ENCODE results near the gene ZMAT5.
A peak's percentile ranks its signal among the peaks of the same experiment; 100 is the strongest.

Gene ZMAT5

GRCh38 chr22:29723766-29724165 is 43.0 kb downstream of the ZMAT5 start:
- Histone ChIP-seq H4K20me1 (peaks cover 52% of the 10 kb centered on the region; the same call in 1 of the 2 replicates), H3K4me1 (peaks cover 15% of the 10 kb centered on the region; the same call in 1 of the 2 replicates), H3K36me3 (no peaks in the 10 kb centered on the region), H3K4me2 (no peak overlapping the region), H3K9me3 (no peaks in the 10 kb centered on the region), H3K27ac (no peak overlapping the region), H3K27me3 (peaks cover 65% of the 10 kb centered on the region), H3K9ac (no peak overlapping the region), H3K4me3 (no peak overlapping the region)
- no peak for TF ChIP-seq Cebpa-rat (IDR thresholded peaks at IDR 0.05)

GRCh38 chr22:29722587-29722986 is 44.2 kb downstream of the ZMAT5 start:
- Histone ChIP-seq H3K27ac (no peak overlapping the region), H3K36me3 (no peaks in the 10 kb centered on the region), H3K27me3 (peaks cover 77% of the 10 kb centered on the region), H3K4me1 (peaks cover 15% of the 10 kb centered on the region; the same call in 1 of the 2 replicates), H3K9me3 (no peaks in the 10 kb centered on the region), H3K4me2 (no peak overlapping the region), H3K4me3 (no peak overlapping the region), H3K9ac (no peak overlapping the region), H4K20me1 (peaks cover 64% of the 10 kb centered on the region; the same call in 1 of the 2 replicates)
- no peak for TF ChIP-seq Cebpa-rat (IDR thresholded peaks at IDR 0.05)

- no peaks in the 10 kb centered on the region for H3K9me3 ChIP-seq
- H4K20me1 ChIP-seq: peaks cover 68% of the 10 kb centered on the region; the same call in 1 of the 2 replicates
- no peak overlapping the region for H3K4me3 ChIP-seq
These were observed 44.7 kb downstream of the ZMAT5 start for GRCh38 chr22:29722151-29722550.

GRCh38 chr22:29720811-29721323 is 45.9 kb downstream of the ZMAT5 start:
- Histone ChIP-seq H3K36me3 (no peaks in the 10 kb centered on the region), H3K4me3 (no peak overlapping the region), H3K4me2 (peak overlapping the region; percentile 34), H3K9ac (no peak overlapping the region), H3K9me3 (no peaks in the 10 kb centered on the region), H3K27me3 (peaks cover 91% of the 10 kb centered on the region), H3K4me1 (0 out of 2 replicates have a peak, but pooled peaks cover 4% of the 10 kb centered on the region), H4K20me1 (peaks cover 68% of the 10 kb centered on the region; the same call in 1 of the 2 replicates), H3K27ac (no peak overlapping the region)
- TF ChIP-seq Cebpa-rat (IDR thresholded peaks at IDR 0.05): no peak

More at GRCh38 chr22:29722151-29722550, 44.7 kb downstream of the ZMAT5 start:
- TF ChIP-seq Cebpa-rat (IDR thresholded peaks at IDR 0.05): no peak
- Histone ChIP-seq H3K27me3 (peaks cover 81% of the 10 kb centered on the region), H3K4me1 (peaks cover 15% of the 10 kb centered on the region; the same call in 1 of the 2 replicates), H3K9ac (no peak overlapping the region), H3K4me2 (no peak overlapping the region), H3K27ac (no peak overlapping the region), H3K36me3 (no peaks in the 10 kb centered on the region)

GRCh38 chr22:29719899-29720645 is 46.7 kb downstream of the ZMAT5 start, which contains the start of gene CABP7:
TSS of gene CABP7 (plus strand) at chr22:29720003. CDS start at chr22:29720425, 422 bp downstream.
- H3K4me2 ChIP-seq: peak within 1 kb of the TSS; percentile 75

GRCh38 chr22:29718949-29719898 is 47.6 kb downstream of the ZMAT5 start:
- Histone ChIP-seq H3K4me3 (no peak overlapping the region), H3K9me3 (no peaks in the 10 kb centered on the region), H3K27me3 (peaks cover 95% of the 10 kb centered on the region), H3K9ac (no peak overlapping the region), H3K4me1 (0 out of 2 replicates have a peak, but pooled peaks cover 4% of the 10 kb centered on the region), H3K4me2 (no peak overlapping the region), H4K20me1 (peaks cover 73% of the 10 kb centered on the region; the same call in 1 of the 2 replicates), H3K27ac (no peak overlapping the region), H3K36me3 (no peaks in the 10 kb centered on the region)
- TF ChIP-seq Cebpa-rat (IDR thresholded peaks at IDR 0.05): no peak

More at GRCh38 chr22:29719899-29720645, 46.7 kb downstream of the ZMAT5 start, which contains the start of gene CABP7:
- no peak for TF ChIP-seq Cebpa-rat (IDR thresholded peaks at IDR 0.05)
- no peaks in the 10 kb centered on the region for H3K36me3 ChIP-seq
- peaks cover 95% of the 10 kb centered on the region for H3K27me3 ChIP-seq
- 0 out of 2 replicates have a peak, but pooled peaks cover 4% of the 10 kb centered on the region for H3K4me1 ChIP-seq
- H3K9ac ChIP-seq: no peak within 1 kb of the TSS
- H4K20me1 ChIP-seq: peaks cover 73% of the 10 kb centered on the region; the same call in 1 of the 2 replicates
- no peaks in the 10 kb centered on the region for H3K9me3 ChIP-seq
- peak within 1 kb of the TSS; percentile 59 for H3K4me3 ChIP-seq
- H3K27ac ChIP-seq: no peak within 1 kb of the TSS

GRCh38 chr22:29717789-29718188 is 49.0 kb downstream of the ZMAT5 start:
- TF ChIP-seq Cebpa-rat (IDR thresholded peaks at IDR 0.05): no peak
- Histone ChIP-seq H3K4me2 (no peak overlapping the region), H3K27me3 (peaks cover 81% of the 10 kb centered on the region), H3K36me3 (no peaks in the 10 kb centered on the region), H3K9me3 (no peaks in the 10 kb centered on the region), H3K4me1 (0 out of 2 replicates have a peak, but pooled peaks cover 4% of the 10 kb centered on the region), H4K20me1 (peaks cover 64% of the 10 kb centered on the region; the same call in 1 of the 2 replicates), H3K4me3 (no peak overlapping the region), H3K27ac (no peak overlapping the region), H3K9ac (no peak overlapping the region)

- Histone ChIP-seq H3K4me1 (0 out of 2 replicates have a peak, but pooled peaks cover 4% of the 10 kb centered on the region), H3K27ac (no peak overlapping the region), H3K9ac (no peak overlapping the region), H4K20me1 (peaks cover 61% of the 10 kb centered on the region; the same call in 1 of the 2 replicates), H3K9me3 (no peaks in the 10 kb centered on the region), H3K27me3 (peaks cover 73% of the 10 kb centered on the region), H3K4me3 (no peak overlapping the region), H3K4me2 (no peak overlapping the region), H3K36me3 (no peaks in the 10 kb centered on the region)
- no peak for TF ChIP-seq Cebpa-rat (IDR thresholded peaks at IDR 0.05)
These were observed 49.8 kb downstream of the ZMAT5 start for GRCh38 chr22:29716814-29717545.

All from BLaER1 (cell line).